Neural cell (in vitro differentiated cells): Measurements from ENCODE around the gene KASH5. TPM values are rescaled to one million over a fixed set of nuclear protein-coding genes. Genes with fewer than 3 reads are reported as not detected.

Experiments used
- H2AFZ ChIP-seq: fragments of 200-600, 300-800 bp; sonication (generic), shearing (Covaris generic); 2 replicates; pipeline ENCODE4 v1.6.0; 2014; ENCODE audit warnings: low read depth, mild to moderate bottlenecking, antibody characterized with exemption, low read length, moderate library complexity
- H3F3A ChIP-seq: fragments of 200-600 bp; shearing (Covaris generic); 2 replicates; pipeline ENCODE4 v1.6.1; 2016; ENCODE audit warnings: mild to moderate bottlenecking, moderate library complexity, mixed read lengths, antibody characterized with exemption, low read length; ENCODE audit not compliant: insufficient read depth, poor library complexity, severe bottlenecking
- H3K27ac ChIP-seq: fragments of 200-600, 300-800 bp; sonication (generic), shearing (Covaris generic); 2 replicates; pipeline ENCODE4 v1.5.1; 2014; ENCODE audit warnings: mild to moderate bottlenecking, low read length, moderate library complexity
- H3K27me3 ChIP-seq: fragments of 300-800, 200-600 bp; sonication (generic), shearing (Covaris generic); 2 replicates; pipeline ENCODE4 v1.6.0; 2014; ENCODE audit warnings: mild to moderate bottlenecking, low read depth, low read length, moderate library complexity; ENCODE audit not compliant: insufficient read depth
- H3K36me3 ChIP-seq: fragments of 300-800, 200-600 bp; sonication (generic), shearing (Covaris generic); 2 replicates; pipeline ENCODE4 v1.5.1; 2014; ENCODE audit warnings: mild to moderate bottlenecking, antibody characterized with exemption, low read length, moderate library complexity; ENCODE audit not compliant: insufficient read depth
- H3K4me2 ChIP-seq: fragments of 300-800, 200-600 bp; sonication (generic), shearing (Covaris generic); 2 replicates; pipeline ENCODE4 v1.6.0; 2014; ENCODE audit warnings: mild to moderate bottlenecking, low read length
- H3K4me3 ChIP-seq: fragments of 300-800, 200-600 bp; sonication (generic), shearing (Covaris generic); 2 replicates; pipeline ENCODE4 v1.5.1; 2014; ENCODE audit warnings: mild to moderate bottlenecking, low read length, moderate library complexity
- H3K79me2 ChIP-seq: fragments of 200-600 bp; shearing (Covaris generic); replicated peaks from 2 replicates; pipeline ENCODE4 v1.6.0; 2014; ENCODE audit warnings: mild to moderate bottlenecking, low read length, moderate library complexity; ENCODE audit not compliant: insufficient read depth
- H3K9ac ChIP-seq: fragments of 300-800, 200-600 bp; sonication (generic), shearing (Covaris generic); 2 replicates; pipeline ENCODE4 v1.6.1; 2016; ENCODE audit warnings: mild to moderate bottlenecking, low read length, mixed read lengths
- H3K9me2 ChIP-seq: fragments of 200-600 bp; shearing (Covaris generic); 2 replicates; pipeline ENCODE4 v1.6.1; 2016; ENCODE audit warnings: mild to moderate bottlenecking, low read length, mixed read lengths; ENCODE audit not compliant: insufficient read depth
- H3K9me3 ChIP-seq: fragments of 200-600, 300-800 bp; sonication (generic), shearing (Covaris generic); 2 replicates; pipeline ENCODE4 v1.6.1; 2016; ENCODE audit warnings: mild to moderate bottlenecking, mixed run types, low read length, moderate library complexity, mixed read lengths
- H4K20me1 ChIP-seq: fragments of 200-600 bp; shearing (Covaris generic); 2 replicates; pipeline ENCODE4 v1.6.1; 2016; ENCODE audit warnings: mild to moderate bottlenecking, mixed run types; ENCODE audit not compliant: insufficient read depth
- EP300 ChIP-seq: fragments of 450-650 bp; conservative IDR thresholded peaks from 2 replicates; pipeline ENCODE4 v1.6.1; 2014; ENCODE audit warnings: antibody characterized with exemption, mild to moderate bottlenecking, moderate library complexity; ENCODE audit not compliant: poor library complexity, severe bottlenecking
- EZH2 ChIP-seq: fragments of 200-600, 300-800 bp; shearing (Covaris generic), sonication (generic); IDR thresholded peaks from 2 replicates; pipeline ENCODE4 v1.6.1; 2014; ENCODE audit warnings: antibody characterized with exemption, low read length, borderline replicate concordance, mild to moderate bottlenecking; ENCODE audit not compliant: insufficient read depth, poor library complexity, severe bottlenecking
- MXI1 ChIP-seq: fragments of 450-650 bp; conservative IDR thresholded peaks from 2 replicates; pipeline ENCODE4 v1.6.1; 2014; ENCODE audit warnings: antibody characterized with exemption, mild to moderate bottlenecking; ENCODE audit not compliant: poor library complexity, severe bottlenecking
- POLR2AphosphoS5 ChIP-seq: IDR thresholded peaks from 2 replicates; pipeline ENCODE4 v1.6.1; 2012
- RAD21 ChIP-seq: fragments of 450-650 bp; conservative IDR thresholded peaks from 2 replicates; pipeline ENCODE4 v1.6.1; 2014; ENCODE audit warnings: antibody characterized with exemption, mild to moderate bottlenecking, moderate library complexity
- REST ChIP-seq: IDR thresholded peaks from 2 replicates; pipeline ENCODE4 v1.6.1; 2012; ENCODE audit warnings: borderline replicate concordance
- SMC3 ChIP-seq: fragments of 450-650 bp; conservative IDR thresholded peaks from 2 replicates; pipeline ENCODE4 v1.6.1; 2014; ENCODE audit warnings: antibody characterized with exemption, mild to moderate bottlenecking, moderate library complexity; ENCODE audit not compliant: poor library complexity
- TAF1 ChIP-seq: IDR thresholded peaks from 2 replicates; pipeline ENCODE4 v1.6.1; 2012; ENCODE audit warnings: low read depth
- polyA plus RNA-seq: library from polyadenylated mRNA; depleted of rRNA; stranded (reverse); fragments of >200 nt; gene quantifications from 2 replicates; pipeline ENCODE4 v1.2.3, GENCODE V29; 2014
- TF ChIP-seq, protein P1 (sequence below): fragments of 450-650 bp; IDR thresholded peaks from 2 replicates; pipeline ENCODE4 v1.5.1; 2014; ENCODE audit warnings: antibody characterized with exemption, mild to moderate bottlenecking, moderate library complexity; ENCODE audit not compliant: poor library complexity, severe bottlenecking

KASH5 gene
- polyA plus RNA-seq, 1 donor from 2014 or later: 0.11 TPM

DNA sequence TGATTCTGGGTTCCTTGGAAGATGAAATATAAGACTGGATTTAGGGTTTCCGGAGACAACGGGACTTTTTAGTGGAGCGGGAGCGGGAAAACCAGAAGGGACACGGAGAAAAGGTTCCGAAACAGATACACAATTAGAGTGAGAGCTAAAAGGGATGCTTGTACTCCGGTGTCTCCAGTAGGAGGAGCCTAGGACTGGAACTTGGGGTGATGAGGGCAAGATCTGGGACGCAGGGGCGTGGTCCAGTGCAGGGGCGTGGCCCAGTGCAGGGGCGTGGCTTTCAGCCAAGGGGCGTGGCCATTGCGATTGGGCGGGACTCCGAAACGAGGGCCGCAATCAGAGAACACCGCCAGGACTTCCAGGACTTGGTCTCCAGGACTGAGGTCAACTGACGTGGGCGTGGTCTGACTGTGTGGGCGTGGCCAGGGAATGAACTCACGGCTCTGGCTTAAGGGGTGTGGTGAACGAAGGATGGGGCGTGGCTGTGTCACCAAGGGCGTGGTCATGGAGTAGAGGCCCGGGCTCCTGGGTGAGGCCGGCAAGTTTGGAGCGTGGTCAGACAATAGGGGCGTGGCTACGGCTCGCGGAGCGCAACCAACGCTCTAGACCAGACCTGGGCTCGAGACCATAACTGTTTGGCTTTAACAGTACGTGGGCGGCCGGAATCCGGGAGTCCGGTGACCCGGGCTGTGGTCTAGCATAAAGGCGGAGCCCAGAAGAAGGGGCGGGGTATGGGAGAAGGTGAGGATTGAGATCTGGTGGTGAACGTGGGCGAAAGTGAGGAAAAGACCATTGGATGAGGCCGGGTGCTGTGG is 24.6 kb upstream of the KASH5 start, which contains the start of gene DKKL1:
DKKL1 (plus strand) TSS at position 610 of the 815 bp plus-strand sequence; CDS start at position 732, 122 bp downstream.
- Histone ChIP-seq H3K9ac (no peak within 1 kb of the TSS), H2AFZ (no peak within 1 kb of the TSS), H3K27me3 (peaks cover 23% of the 10 kb centered on the region)

DNA sequence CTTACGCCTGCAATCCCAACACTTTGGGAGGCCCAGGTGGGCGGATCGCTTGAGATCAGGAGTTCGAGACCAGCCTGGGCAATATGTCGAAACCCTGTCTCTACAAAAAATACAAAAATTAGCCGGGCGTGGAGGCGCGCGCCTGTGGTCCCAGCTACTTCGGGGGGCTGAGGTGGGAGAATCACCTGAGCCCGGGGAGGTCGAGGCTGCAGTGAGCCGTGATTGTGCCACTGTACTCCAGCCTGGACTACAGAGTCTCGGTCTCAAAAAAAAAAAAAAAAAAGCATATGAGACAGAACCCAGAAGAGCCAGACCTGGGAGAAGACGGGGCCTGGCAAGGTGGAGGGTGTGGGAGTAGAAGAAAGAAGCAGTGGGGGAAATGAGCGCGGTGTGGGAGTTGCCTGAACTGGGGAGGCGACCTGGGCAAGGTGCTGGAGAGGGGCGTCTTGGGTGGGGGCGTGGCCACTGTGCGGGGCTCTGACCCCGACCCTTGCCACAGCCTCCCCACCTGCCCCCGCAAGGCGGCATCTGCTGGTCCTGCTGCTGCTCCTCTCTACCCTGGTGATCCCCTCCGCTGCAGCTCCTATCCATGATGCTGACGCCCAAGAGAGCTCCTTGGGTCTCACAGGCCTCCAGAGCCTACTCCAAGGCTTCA is 23.8 kb upstream of the KASH5 start:
- Histone ChIP-seq H3K79me2 (peaks cover 30% of the 10 kb centered on the region), H3F3A (no peaks in the 10 kb centered on the region), H3K9me3 (no peaks in the 10 kb centered on the region), H2AFZ (no peak overlapping the region), H4K20me1 (no peaks in the 10 kb centered on the region), H3K9me2 (no peaks in the 10 kb centered on the region), H3K27ac (no peak overlapping the region), H3K27me3 (peaks cover 23% of the 10 kb centered on the region), H3K4me3 (peak overlapping the region; percentile 56), H3K4me2 (no peak overlapping the region), H3K36me3 (no peaks in the 10 kb centered on the region), H3K9ac (no peak overlapping the region)
- TF ChIP-seq REST (no peak), EZH2 (no peak), MXI1 (no peak)
- TF ChIP-seq, protein P1, sequence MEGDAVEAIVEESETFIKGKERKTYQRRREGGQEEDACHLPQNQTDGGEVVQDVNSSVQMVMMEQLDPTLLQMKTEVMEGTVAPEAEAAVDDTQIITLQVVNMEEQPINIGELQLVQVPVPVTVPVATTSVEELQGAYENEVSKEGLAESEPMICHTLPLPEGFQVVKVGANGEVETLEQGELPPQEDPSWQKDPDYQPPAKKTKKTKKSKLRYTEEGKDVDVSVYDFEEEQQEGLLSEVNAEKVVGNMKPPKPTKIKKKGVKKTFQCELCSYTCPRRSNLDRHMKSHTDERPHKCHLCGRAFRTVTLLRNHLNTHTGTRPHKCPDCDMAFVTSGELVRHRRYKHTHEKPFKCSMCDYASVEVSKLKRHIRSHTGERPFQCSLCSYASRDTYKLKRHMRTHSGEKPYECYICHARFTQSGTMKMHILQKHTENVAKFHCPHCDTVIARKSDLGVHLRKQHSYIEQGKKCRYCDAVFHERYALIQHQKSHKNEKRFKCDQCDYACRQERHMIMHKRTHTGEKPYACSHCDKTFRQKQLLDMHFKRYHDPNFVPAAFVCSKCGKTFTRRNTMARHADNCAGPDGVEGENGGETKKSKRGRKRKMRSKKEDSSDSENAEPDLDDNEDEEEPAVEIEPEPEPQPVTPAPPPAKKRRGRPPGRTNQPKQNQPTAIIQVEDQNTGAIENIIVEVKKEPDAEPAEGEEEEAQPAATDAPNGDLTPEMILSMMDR: no peak

More for the DNA sequence above, 24.6 kb upstream of the KASH5 start, which contains the start of gene DKKL1:
- H4K20me1 ChIP-seq: no peaks in the 10 kb centered on the region
- peak within 1 kb of the TSS; percentile 56 for H3K4me3 ChIP-seq
- TF ChIP-seq RAD21 (no peak), MXI1 (no peak), REST (no peak), SMC3 (no peak), TAF1 (no peak), EP300 (no peak), POLR2AphosphoS5 (no peak)
- TF ChIP-seq, protein P1: no peak
- H3K79me2 ChIP-seq: peaks cover 30% of the 10 kb centered on the region
- no peaks in the 10 kb centered on the region for H3K9me3 ChIP-seq
- no peaks in the 10 kb centered on the region for H3K36me3 ChIP-seq
- no peak within 1 kb of the TSS for H3K27ac ChIP-seq
- H3K4me2 ChIP-seq: no peak within 1 kb of the TSS
- H3K9me2 ChIP-seq: no peaks in the 10 kb centered on the region
- H3F3A ChIP-seq: no peaks in the 10 kb centered on the region
